Pancreas (tissue), 10 donors: ENCODE measurements around the gene ANAPC15. TPM values are rescaled to one million over a fixed set of nuclear protein-coding genes. Genes with fewer than 3 reads are reported as not detected.
A peak's percentile ranks its signal among the peaks of the same experiment; 100 is the strongest.

Experiments used
- ATAC-seq, 4 donors: fragments of 200-7000 bp; cut with Tn5 transposase; one replicate each; pipeline versions ENCODE4 v1.8.0 to v1.9.1; 2020; ENCODE audit warnings: mild to moderate bottlenecking in 4 of 4, moderate library complexity in 4 of 4
- DNase-seq, 6 donors: peaks; one replicate each; pipeline ENCODE4 v3.0.0-alpha.2; 2020
- FAIRE-seq: peaks from 2 replicates; lab custom pipeline; 2012; peaks lifted over from hg19 to GRCh38; lab: Jason Lieb, UNC
- H3K27ac ChIP-seq, 4 donors: fragments of 200-600 bp; sonication (generic); 1 replicate in 3 of 4; 2 replicates in 1 of 4; pipeline versions ENCODE4 v1.5.0 to v1.8.0; 2020
- H3K27me3 ChIP-seq, 4 donors: fragments of 200-600 bp; one replicate each; pipeline ENCODE4 v1.8.0; 2021
- H3K36me3 ChIP-seq, 3 donors: fragments of 200-600 bp; sonication (generic) in 1 of 3; one replicate each; pipeline versions ENCODE4 v1.5.0 to v1.8.0; 2020 to 2021
- H3K4me1 ChIP-seq, 3 donors: fragments of 200-600 bp; one replicate each; pipeline ENCODE4 v1.8.0; 2021
- H3K4me3 ChIP-seq, 4 donors: fragments of 200-600 bp; sonication (generic) in 2 of 4; one replicate each; pipeline versions ENCODE4 v1.5.0 to v1.8.0; 2020 to 2021
- H3K9me3 ChIP-seq, 4 donors: fragments of 200-600 bp; one replicate each; pipeline ENCODE4 v1.8.0; 2021
- WGBS, 2 donors: extraction: QIAGEN DNeasy Blood & Tissue Kit; methylation state at CpG; one replicate each; pipeline ENCODE4 v1.1.7; 2013; 5-methylcytosine and 5-hydroxymethylcytosine counted together
- intact Hi-C, 3 donors: fragments of 100-400 bp; cut with DNase I; formaldehyde crosslinking; loops; one replicate each; pipeline versions ENCODE4 v1.11.1 to v1.14.2; 2022
- polyA plus RNA-seq, 2 donors: library from polyadenylated mRNA; stranded (reverse); fragments of 200-250 nt; gene quantifications; one replicate each; pipeline ENCODE4 v1.2.3, GENCODE V29; 2013
- total RNA-seq, 6 donors: library from RNA; stranded (reverse); fragmentation: NEBNext Ultra II Directional in 4 of 6; extraction: Animal tissue kit (Norgen Biotek cat#: 25700) in 4 of 6; gene quantifications; one replicate each; pipeline versions ENCODE4 v1.2.1 to v1.2.4, GENCODE V29; 2021 to 2023
- TF ChIP-seq, protein P1 (sequence below), 4 donors: fragments of 200-600 bp; sonication (generic) in 3 of 4; IDR thresholded peaks; one replicate each; pipeline versions ENCODE4 v1.5.0 to v1.8.0; 2021; ENCODE audit warnings: antibody characterized with exemption in 4 of 4
- donor health status: healthy with polysubstance abuse.
- donor health status: DM: no; HTN: no; CAD: no; lungs with moderate emphysema.
- donor health status: DM: no; HTN: no; CAD: no.
- donor health status: control.
- donor health status: control.
- donor health status: Bipolar disorder and iron deficiency.
- donor health status: DM: yes; HTN: yes; CAD: no.
- donor health status: DM: no; HTN: no; CAD: no.
- donor health status: DM: no; HTN: no; CAD: no.
- donor health status: DM: yes; HTN: yes; CAD: no.

Gene ANAPC15
- total and polyA plus RNA-seq, 8 donors: 6.7 to 35.0 (median 15.5) TPM

DNA sequence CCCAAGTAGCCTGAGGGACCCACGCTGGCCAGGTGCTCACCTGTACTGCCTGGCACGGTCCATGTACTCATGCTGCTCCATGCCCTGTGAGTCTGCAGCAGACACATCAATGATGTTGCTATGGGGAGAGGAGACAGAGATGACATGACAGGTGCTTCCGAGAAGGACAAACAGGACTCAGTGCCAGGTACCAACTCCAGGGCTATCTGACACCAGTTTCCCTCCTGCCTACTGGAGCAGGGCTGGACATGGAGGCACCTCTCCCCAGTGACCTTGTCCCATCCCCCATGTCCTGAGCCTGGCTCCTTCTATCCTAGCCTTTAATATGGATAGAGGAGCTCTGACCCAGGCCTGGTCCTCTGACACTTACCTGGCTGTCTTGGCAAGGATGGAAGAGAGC is 13.8 kb downstream of the ANAPC15 start:
- no peak overlapping the region for H3K4me3 ChIP-seq
- no peak for ATAC-seq
- intact Hi-C loops: no loop called here
- no peaks in the 10 kb centered on the region for H3K27me3 ChIP-seq
- WGBS, 2 donors: 82 to 84% methylated on average over 3 of the region's 3 CpGs
- DNase-seq: no peak
- peaks cover 11 to 18% (median 13%) of the 10 kb centered on the region in 3 donors for H3K4me1 ChIP-seq
- FAIRE-seq: no peak
- H3K36me3 ChIP-seq: peaks cover 5 to 28% (median 18%) of the 10 kb centered on the region in 3 donors
- no peak overlapping the region for H3K27ac ChIP-seq
- no peaks in the 10 kb centered on the region for H3K9me3 ChIP-seq
- TF ChIP-seq, protein P1, sequence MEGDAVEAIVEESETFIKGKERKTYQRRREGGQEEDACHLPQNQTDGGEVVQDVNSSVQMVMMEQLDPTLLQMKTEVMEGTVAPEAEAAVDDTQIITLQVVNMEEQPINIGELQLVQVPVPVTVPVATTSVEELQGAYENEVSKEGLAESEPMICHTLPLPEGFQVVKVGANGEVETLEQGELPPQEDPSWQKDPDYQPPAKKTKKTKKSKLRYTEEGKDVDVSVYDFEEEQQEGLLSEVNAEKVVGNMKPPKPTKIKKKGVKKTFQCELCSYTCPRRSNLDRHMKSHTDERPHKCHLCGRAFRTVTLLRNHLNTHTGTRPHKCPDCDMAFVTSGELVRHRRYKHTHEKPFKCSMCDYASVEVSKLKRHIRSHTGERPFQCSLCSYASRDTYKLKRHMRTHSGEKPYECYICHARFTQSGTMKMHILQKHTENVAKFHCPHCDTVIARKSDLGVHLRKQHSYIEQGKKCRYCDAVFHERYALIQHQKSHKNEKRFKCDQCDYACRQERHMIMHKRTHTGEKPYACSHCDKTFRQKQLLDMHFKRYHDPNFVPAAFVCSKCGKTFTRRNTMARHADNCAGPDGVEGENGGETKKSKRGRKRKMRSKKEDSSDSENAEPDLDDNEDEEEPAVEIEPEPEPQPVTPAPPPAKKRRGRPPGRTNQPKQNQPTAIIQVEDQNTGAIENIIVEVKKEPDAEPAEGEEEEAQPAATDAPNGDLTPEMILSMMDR (IDR thresholded peaks at IDR 0.05): no peak

DNA sequence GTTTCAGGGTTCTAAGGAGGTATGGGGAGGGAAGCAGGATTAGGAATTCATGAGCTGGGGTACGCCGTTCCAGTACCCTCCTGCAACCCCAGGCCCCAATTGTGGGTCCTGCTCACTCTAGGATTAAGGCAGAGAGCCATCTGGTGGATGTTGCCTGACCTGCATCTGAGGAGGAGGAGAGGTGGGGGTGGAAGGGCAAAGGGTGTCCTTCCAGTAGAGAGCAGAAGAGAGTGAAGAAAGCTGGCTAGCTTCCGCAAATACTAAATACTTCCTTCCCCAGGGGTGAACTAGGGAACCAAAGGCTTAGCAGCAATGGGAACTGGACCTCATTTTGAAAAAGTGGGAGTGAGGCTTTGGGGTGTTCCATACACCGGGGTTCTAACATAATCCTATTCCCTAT is 21.2 kb downstream of the ANAPC15 start:
- FAIRE-seq: no peak
- no peak overlapping the region for H3K4me3 ChIP-seq
- 31 to 42% methylated on average over 4 of the region's 4 CpGs for WGBS, 2 donors
- peak in 5 of 6 donors; percentile 61 to 77 (median 68) for DNase-seq
- intact Hi-C loops: loop anchor here in 2 of 3 donors (5.0 kb wide), 1 partner anchor 64 kb away; no protein-coding TSS in a partner anchor
- H3K36me3 ChIP-seq: peaks cover 0 to 8% (median 6%) of the 10 kb centered on the region in 3 donors
- H3K27ac ChIP-seq: no peak overlapping the region
- peaks cover 0 to 4% (median 0%) of the 10 kb centered on the region in 3 donors for H3K4me1 ChIP-seq
- no peaks in the 10 kb centered on the region for H3K9me3 ChIP-seq
- TF ChIP-seq, protein P1 (IDR thresholded peaks at IDR 0.05): peak; percentile 39 to 77 (median 67)
- no peaks in the 10 kb centered on the region for H3K27me3 ChIP-seq
- peak; percentile 85 to 99 (median 97) for ATAC-seq

GRCh38 chr11:72088076-72088808 is 24.3 kb downstream of the ANAPC15 start:
- Histone ChIP-seq H3K27ac (no peak overlapping the region), H3K9me3 (no peaks in the 10 kb centered on the region), H3K4me3 (no peak overlapping the region), H3K36me3 (peaks cover 0 to 6% (median 0%) of the 10 kb centered on the region in 3 donors), H3K4me1 (peaks cover 0 to 4% (median 0%) of the 10 kb centered on the region in 3 donors), H3K27me3 (no peaks in the 10 kb centered on the region)
- FAIRE-seq (no peak), DNase-seq (no peak), ATAC-seq (no peak)
- TF ChIP-seq, protein P1 (IDR thresholded peaks at IDR 0.05): no peak
- WGBS, 2 donors: 83 to 86% methylated on average over 4 of the region's 4 CpGs
- intact Hi-C loops: loop anchor here in 2 of 3 donors (5.0 to 10.0 kb wide), 2 partner anchors 51 to 63 kb away; no protein-coding TSS in a partner anchor

GRCh38 chr11:72085621-72086351 is 26.7 kb downstream of the ANAPC15 start:
- WGBS, 2 donors: 89 to 96% methylated on average over 3 of the region's 3 CpGs
- ATAC-seq: no peak
- intact Hi-C loops: loop anchor here in 2 of 3 donors (5.0 to 10.0 kb wide), 2 partner anchors 48 to 61 kb away; no protein-coding TSS in a partner anchor
- FAIRE-seq: no peak
- Histone ChIP-seq H3K36me3 (peaks cover 0 to 6% (median 0%) of the 10 kb centered on the region in 3 donors), H3K9me3 (no peaks in the 10 kb centered on the region), H3K27ac (no peak overlapping the region), H3K4me3 (no peak overlapping the region), H3K4me1 (peaks cover 0 to 6% (median 5%) of the 10 kb centered on the region in 3 donors), H3K27me3 (no peaks in the 10 kb centered on the region)
- DNase-seq: no peak
- TF ChIP-seq, protein P1 (IDR thresholded peaks at IDR 0.05): no peak
